GM21381 (cell line): ENCODE measurements around the gene AHRR.
A peak's percentile ranks its signal among the peaks of the same experiment; 100 is the strongest.
"Not testable (repeated sequence)": the region's sequence is repeated elsewhere in the genome, so short reads cannot be mapped to it uniquely, and the experiment has no call there.

Experiments
- ATAC-seq: cut with Tn5 transposase; IDR thresholded peaks from one replicate; pipeline ENCODE4 v1.9.1; 2021; ENCODE audit warnings: mild to moderate bottlenecking, moderate library complexity; ENCODE audit not compliant: unreplicated experiment

AHRR gene

DNA sequence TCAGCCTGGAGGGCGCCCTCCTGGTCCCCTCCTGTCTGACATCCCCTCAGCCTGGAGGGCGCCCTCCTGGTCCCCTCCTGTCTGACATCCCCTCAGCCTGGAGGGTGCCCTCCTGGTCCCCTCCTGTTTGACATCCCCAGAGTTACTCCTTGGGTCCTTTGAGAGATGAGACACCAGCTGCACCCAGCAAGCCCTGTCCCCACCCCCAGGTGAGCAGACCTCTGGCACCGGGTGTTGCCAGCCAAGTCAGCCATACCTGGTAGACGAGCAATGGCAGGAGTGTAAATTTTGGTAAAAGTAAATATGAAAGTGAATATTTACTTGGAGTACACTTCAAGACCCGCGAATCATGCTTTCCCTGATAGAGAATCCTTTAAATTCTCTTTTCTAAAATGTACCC, 146.9 kb downstream of the AHRR start:
- ATAC-seq, result no peak

DNA sequence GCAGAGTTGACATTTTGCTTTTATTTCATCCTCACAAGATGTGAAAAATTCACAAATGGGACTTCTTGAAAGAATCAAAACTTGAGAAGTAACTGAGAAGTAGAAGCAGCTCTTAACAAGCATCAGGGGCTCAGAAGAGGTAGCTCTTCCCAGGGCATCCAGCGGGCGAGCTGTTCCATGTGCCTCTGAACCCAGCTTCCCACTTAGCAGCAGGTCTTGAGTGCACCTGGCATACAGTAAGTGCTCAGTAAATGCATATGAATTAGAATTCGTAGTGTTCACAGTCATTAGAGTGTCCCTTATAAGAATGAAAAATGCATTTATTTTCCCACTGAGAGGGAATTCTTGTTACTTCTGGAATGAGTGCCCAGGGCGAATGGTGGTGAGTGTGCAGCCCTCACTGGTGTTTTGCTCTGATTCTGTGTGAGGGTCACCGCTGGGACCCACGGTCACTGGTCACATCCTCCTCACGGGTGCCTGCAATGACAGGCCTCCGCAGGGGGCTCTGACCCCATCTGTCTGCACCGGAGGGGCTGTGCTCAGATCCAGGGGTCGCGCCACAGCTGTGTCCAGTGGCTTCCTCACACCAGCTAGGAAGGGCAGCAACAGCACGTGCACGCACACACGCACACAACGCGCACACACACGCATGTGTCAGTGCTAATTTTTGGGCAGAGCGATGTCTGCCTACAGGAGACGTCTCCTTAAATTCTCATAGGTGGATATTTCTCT, 148.4 kb downstream of the AHRR start:
- no peak for ATAC-seq

DNA sequence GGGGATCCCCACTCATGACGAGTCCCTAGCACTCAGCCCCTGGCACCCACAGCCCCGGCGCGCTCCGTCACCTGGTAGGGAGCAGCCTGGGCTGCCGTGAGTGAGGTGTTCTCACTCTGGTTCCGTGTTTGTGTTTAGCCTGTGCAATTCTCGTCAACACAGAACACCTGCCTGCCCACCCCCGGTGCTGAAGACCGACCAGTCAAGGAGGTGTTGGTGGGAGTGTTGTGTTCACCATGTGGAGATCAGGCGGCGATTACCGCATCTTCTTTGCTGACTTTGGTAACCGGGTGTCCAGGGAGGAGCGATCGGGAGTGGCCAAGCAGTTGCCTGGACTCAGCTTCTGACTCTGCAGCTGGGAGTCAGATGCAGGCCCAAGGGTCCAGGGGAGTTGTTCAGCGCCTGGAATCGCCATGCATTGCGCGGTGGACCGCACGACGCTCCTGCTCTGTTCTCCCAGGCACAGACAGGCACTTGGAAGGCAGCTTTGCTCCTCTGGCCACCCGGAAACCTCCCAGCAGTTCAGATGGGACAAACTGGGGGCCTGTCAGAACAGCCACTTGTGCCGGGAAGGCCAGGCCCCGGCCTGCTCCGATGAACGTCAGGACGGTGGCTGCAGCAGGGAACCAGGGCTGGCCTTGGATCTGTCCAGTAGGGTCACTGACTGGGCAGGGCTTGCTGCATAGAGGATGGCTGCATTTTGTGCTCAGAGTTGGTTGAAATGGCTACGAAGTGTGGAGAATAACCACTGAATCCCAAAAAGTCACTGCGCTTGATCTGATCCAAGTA, 149.6 kb downstream of the AHRR start:
- ATAC-seq, result no peak

DNA sequence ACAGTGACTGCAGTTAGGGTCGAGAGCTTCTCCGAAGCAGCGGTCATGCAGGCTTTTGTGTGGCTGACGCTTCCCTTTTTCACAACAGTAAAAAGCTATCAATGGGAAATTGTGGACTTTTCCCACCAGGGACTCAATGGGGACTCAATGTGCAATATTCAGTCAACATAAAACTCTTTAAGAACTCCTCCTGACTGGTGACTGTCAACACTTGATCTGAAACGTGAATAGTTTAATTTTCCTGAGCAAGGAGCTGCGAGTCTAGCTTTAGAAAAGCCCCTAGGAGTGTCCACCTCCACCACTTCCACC, 150.2 kb downstream of the AHRR start:
- no peak for ATAC-seq

DNA sequence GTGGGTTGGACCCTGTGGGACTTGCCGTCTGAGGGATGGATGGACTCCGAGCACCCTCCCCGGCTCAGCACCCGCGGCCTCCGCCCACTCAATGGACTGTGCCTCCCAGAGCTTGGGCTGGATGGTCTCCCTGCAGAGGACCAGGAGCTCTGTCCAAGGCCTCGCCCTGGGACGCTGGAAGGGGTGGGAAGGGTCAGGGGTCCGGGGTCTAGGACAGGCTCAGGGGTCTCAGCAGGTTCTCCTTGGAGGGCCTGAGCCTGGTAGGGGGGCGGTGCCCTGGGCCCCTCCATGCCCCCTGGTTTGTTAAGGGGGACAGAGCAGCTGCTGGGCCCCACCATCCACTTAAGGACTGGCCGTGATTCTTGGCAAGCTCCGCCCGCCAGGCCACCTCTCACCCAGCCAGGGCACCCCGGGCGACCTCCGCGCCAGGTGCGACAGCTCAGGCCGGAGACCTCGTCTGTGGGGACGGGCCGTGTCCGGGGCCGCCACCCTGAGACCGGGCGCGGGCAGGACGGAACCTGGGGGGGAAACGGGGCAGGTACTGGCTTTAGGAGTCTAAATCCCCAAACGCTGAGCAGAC, 150.7 kb downstream of the AHRR start:
- peak; percentile 11 for ATAC-seq

DNA sequence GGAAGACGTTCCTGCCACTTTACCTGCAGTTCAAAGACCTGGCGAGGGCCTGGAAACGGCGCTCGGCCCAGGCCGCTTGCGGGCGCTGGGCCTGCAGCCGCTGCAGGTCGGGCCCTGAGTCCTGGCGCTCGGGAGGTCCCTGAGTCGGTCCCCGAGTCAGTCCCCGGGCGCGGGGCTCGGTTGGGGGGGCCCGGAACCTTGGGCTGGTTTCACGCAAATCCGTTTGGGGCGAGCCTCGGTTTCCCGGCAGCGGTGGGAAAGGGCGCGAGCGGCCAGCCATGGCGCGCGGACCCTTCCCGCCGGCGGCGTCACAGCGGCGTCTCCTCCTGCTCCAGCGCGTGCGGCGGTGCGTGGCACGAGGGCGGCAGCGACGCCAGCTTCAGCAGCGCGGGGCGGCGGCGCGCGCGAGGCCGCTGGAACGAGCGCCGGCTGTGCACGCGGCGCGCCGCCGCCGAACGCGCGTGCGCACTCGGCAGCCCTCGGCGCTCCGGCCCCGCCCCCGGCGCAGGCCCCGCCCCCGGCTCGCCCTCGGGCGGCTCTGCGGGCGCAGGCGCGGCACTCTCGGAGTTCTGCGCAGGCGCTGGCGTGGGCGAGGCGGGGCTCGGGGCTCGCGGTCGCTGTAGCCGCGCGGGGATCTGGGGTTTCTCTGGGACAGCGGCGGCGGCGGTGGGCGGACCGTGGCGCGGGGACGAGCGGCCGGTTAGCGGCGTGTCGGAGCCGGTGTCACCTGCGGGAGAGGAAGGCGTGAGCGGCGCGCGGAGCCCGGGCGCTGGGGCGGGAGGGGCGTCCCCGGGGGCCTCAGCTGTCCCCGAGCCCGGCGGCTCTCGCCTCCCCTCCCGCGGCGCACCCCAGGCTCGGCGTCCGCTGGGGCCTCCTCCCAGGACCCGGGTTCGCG, 151.4 kb downstream of the AHRR start:
- peak; percentile 74 for ATAC-seq

DNA sequence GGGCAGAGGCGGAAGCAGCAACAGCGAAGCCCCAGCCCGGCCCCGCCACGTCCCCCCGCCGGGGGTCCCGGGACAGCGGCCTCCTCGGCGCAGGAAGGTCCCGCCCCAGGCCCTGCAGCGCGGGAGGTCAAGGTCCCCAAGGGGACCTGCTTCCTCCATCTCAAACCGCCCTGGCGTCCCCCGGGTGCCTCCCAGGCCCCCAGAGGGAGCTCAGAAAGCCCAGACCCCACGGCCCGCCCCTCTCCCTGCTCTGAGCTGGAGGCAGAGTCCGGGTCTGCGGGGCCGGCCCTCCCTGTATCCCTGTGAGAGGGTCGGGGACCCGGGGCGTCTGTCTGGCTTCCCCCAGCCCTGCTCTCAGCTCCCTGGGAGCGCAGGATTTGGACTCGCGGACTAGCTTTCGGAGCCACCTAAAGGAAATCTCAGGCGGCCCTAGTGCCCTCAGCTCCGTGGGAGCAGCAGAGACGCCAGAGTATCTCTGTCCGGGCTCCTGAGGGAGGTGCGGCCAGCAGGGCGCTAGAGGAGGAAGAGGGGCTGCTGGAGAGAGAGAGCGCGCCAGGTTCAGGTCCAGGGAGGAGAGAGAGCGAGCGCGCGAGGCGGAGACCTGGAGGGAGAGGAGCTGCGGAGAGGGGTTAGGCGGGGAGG, 152.2 kb downstream of the AHRR start:
- ATAC-seq, result peak; percentile 14

DNA sequence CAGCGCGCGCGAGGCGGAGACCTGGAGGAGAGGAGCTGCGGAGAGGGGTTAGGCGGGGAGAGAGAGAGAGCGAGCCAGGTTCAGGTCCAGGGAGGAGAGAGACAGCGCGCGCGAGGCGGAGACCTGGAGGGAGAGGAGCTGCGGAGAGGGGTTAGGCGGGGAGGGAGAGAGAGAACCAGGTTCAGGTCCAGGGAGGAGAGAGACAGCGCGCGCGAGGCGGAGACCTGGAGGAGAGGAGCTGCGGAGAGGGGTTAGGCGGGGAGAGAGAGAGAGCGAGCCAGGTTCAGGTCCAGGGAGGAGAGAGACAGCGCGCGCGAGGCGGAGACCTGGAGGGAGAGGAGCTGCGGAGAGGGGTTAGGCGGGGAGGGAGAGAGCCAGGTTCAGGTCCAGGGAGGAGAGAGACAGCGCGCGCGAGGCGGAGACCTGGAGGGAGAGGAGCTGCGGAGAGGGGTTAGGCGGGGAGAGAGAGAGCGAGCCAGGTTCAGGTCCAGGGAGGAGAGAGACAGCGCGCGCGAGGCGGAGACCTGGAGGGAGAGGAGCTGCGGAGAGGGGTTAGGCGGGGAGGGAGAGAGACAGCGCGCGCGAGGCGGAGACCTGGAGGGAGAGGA, 152.8 kb downstream of the AHRR start:
- not testable (repeated sequence) for ATAC-seq

DNA sequence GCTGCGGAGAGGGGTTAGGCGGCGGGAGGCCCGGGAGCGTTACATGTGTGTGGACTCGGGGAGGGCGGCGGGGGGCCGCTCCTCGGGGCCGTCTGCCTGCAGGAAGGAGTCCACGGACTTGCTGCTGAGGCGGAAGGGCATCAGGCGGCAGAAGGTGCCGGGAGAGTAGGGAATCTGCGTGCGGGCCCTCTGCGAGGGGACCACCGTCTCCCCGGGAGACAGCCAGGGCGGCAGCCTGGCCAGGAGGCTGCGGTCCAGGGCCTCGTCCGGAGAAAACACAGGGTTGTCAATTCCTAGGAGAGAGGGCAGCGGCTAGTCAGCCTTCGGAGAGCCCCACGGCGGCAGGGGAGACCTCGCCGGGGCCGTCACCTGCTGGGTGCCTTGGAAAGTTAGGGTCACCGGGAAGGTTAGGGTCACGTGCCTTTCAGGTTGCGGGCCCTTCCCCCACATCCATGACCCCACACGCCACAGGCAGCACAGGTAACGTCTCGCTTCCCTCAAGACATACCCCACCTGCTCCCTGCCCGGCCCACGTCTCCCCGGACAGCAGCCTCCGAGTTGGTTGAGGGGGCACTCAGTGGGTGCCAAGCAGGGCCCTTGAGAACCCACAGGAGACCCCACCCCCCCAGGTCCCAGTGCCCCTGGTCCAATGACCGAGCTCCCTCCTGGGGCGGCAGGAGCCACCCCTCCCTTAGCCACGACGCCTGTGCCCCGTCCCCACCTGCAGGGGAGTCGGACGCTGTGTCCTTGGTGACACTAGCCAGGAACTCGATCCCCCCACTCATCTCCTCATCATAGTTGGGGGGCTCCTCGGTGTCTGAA, 153.5 kb downstream of the AHRR start:
- no peak for ATAC-seq

DNA sequence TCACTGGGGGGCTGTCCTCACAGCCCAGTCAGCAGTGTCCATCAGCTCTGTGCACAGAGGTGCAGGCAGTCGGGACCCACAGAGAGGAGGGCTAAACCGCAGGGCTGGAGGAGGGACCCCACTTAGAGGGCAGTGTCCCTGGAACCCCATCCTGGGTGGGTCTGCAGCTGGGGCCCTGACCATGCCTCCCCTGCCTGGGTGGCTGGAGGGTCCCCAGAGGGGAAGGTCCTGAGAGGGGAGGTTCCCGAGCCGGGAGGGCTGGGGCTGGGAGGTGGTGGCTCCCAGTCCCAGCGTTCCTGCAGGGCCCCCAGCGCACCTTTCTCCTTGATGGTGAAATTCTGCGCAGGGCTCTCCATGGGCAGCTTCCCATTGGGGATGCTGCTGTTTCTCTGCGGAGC, 154.2 kb downstream of the AHRR start:
- ATAC-seq, result no peak

DNA sequence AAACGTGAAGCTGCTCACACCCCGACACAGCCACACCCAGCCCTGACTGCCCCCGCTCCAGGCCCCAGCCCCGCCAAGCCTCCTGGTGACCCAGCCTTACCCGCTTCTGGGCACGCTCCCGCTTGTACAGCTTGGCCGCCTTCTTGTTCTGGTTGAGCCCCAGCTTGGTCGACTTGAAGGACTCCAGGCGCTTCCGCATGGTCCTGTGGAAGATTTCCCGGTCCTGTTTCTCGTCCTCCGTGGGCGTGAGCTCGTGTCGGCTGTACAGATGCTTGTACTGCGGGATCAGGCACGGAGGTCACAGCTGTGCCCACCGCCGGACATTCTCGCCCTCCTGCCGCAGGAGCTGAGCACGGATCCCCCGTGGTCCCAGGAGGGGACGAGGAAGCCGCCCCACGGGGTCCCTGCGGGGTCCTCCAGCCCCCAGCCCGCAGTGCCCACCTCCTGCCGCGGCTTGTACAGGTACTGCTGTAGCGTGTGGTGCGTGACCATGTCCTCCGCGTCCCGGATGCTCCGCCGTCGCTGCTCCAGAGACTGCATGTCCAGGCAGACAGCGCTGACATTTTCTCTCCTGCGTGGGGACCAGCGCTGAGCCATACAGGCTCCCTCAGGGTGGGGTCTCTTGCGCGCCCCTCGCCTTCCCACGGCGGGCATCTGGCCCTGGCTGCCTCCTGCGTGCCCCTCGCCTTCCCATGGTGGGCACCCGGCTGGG, 154.7 kb downstream of the AHRR start:
- no peak for ATAC-seq

DNA sequence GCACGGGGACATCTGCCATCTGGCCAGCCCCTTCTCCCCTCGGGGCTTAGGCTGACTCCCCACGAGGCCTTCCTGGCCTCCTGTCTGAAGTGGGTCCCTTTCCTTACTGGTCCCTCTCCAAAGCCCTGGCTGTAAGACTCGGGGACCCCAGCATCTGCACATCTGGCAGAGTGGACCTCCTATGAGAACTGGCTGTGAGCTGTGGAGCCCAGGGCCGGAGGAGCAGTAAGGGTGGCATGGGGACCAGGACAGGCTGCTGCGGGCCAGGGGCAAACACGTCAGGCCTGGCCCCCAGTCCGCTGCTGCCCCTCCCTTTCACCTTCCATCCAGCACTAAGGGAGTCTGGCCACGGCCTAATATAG, 155.3 kb downstream of the AHRR start:
- no peak for ATAC-seq

DNA sequence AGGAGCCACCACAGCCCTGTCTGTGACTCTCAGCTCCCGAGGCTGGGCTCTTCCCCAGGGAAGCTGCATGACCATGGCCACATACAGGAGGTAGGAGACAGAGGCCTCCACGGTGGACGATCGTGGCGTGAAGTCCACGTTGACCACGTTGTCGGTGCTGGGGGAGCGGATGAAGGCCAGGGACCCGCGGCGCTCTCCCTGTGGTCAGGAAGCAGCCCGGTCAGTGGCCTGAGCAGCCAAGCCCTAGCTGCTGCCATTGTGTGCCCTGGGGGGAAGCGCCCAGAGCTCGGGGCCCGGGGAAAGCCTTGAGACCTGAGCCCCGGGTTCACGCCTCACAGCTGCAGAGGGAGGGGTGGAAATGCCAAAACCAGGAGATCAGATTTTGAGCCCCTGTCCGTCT, 155.7 kb downstream of the AHRR start:
- no peak for ATAC-seq

DNA sequence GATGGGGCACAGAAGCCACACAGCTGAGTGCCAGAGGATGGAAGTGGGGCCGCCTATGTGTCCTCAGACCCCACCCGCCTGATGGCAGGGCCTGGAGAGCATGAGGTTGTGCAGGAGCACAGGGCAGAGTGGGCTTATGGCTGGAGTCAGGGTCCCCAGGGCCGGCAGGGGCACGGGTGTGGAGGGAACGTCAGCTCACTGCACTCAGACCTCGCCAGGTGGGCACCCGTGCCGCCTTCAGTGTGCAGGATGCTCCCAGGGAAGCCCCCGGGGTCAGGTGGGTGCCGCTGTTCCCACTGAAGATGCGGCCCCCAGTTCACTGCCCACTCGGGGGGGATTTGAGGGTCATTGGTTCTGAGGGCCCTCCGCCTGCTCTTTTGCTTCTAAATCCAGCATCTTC, 156.4 kb downstream of the AHRR start:
- ATAC-seq, result no peak

DNA sequence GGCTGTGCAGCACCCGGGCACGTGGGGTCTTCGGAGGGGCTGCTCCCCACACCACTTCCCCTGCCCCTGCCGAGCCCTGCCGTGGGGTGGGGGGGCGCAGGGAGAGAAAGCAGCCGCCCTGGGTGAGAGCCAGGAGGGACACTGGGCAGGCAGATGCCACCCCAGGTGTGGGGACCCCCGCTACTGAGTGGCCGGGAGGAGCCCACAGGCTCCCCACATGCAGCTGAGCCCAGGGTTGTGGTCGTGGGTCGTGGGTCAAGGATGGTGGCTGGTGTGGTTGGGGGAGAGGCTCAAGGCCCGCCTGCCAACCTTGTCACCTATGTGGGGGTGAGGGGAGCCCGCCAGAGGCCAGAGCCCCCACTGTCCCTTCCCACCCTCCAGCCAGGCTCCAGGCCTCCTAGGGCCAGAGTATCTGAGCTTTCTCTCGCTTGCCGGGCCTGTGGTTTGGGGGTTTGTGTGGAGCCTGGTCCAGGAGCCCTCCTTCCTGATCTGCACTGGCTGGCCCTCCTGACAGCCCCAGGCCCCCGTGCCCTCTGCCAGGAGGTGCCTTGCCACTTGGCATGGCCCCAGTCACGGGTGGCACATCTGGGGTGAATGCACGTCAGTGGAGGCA, 157.0 kb downstream of the AHRR start:
- no peak for ATAC-seq

DNA sequence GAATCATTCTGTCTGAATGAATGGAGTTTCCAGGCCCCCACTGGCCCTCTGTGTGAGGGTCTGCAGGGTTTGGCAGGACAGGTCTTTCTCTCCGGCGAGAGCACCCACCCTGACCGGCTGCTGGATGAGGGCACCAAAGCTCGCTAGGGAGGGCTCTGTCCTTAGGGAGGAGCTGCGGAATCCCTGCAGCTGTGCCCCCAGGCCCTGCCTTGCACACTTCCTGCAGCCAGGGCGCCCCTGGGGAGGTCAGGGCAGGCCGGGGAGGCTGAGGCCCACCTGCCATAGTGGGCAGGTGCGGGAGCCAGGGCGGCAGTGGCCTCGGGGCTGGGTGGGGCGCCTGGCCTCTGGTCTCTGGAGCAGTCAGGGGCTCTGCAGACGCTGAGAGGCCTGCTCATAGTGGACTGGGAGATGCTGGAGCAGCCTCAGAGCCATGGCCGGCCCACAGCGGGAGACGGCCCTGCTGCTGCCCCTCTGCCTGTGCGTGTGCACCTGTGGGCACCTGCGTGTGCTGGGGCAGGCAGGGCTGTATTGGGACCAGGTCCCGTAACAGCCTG, 157.5 kb downstream of the AHRR start:
- ATAC-seq, result no peak

DNA sequence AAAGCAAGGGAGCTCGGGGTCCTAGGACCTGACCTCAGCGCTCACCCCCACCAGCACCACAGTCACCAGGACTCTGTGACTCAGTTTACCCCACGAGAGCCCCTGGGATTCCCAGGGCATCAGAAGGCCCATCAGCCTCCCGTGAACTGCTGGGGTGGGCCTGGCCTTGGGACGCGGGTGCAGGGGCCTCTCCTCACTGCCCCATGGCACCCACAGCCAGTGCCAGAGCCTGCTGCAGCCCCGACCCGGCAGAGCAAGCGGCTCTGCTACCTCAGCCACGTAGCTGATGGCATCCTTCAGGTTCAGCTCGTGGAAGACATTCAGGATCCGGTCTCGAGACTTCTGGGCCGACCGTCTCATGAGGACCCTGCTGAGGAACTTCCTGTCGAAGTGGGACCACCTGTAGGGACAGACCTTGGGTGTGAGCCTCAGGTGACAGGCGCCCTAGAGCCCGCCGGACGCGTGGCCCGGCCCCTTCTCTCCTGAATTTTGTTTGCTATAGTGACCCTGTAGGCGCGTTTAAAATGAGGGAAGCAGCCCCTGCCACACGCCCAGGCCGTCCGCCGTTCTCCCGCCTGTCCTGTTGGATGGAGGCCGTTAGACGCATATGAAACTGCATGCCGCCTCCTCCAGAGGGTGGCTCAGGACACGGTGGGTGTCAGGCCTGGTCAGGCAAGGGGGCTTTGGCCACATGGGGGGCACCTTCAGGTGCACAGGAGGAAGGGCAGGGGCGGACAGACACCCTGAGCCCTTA, 158.2 kb downstream of the AHRR start:
- ATAC-seq, result no peak

DNA sequence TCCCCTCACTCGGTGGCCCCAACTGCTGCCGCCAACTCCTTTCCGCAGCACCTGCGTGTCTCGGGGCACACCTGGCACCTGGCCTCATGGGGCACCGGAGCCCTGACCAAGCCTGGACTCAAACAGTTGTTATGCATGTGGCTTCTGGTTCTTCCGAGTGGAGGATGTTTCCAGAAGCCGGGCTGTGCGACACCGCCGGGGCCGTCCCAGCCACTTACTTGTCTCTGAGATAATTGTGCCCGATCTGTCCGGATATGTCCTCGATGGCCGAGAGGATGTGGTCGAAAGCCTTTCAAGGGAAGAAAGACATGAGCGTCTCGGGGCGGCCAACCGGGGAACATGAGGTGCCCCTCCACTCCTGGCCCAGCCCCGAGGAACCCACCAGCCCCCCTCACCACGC, 159.8 kb downstream of the AHRR start:
- no peak for ATAC-seq
